CD4-positive, alpha-beta T cell treated with Interleukin-4 for 4 hours (primary cell): Measurements from ENCODE around the gene TDRD10.

Source experiments
- DNase-seq: peaks from one replicate; pipeline ENCODE4 v3.0.0-alpha.2; 2020

Gene TDRD10

GRCh38 chr1:154557248-154557938, 55.4 kb downstream of the TDRD10 start:
- no peak for DNase-seq

- no peak for DNase-seq
Observed at GRCh38 chr1:154557939-154558719, 56.1 kb downstream of the TDRD10 start, which contains the start of gene UBE2Q1. UBE2Q1 (minus strand) TSS chr1:154558662; CDS start chr1:154558553, 109 bp downstream.

GRCh38 chr1:154558720-154559465, 56.9 kb downstream of the TDRD10 start:
- peak; percentile 100 for DNase-seq

GRCh38 chr1:154559466-154560044, 57.5 kb downstream of the TDRD10 start:
- peak; percentile 82 for DNase-seq

DNA sequence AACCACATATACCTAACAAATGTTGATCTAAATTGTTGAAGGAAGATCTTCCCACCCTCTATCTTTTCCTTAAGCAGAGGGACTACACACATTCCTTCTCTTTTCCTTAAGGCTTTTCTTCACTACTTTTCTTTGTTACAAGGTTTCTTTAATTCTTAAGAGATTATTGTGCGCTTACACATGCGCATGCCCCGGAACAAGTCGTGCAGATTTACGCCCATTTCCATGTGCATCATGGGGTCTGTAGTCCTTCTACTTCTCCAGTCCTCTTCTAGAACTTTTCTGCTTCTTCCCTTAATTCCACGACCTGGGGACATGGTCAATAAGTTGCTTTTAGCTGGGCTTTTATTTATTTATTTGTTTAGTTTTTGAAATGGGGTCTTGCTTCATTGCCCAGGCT, 63.9 kb downstream of the TDRD10 start:
- DNase-seq, result no peak

GRCh38 chr1:154567386-154568156, 65.6 kb downstream of the TDRD10 start, which contains the start of gene CHRNB2:
CHRNB2 (plus strand) TSS chr1:154567778; CDS start chr1:154568045, 267 bp downstream.
- peak; percentile 47 for DNase-seq

GRCh38 chr1:154568157-154568815, 66.3 kb downstream of the TDRD10 start:
- DNase-seq, result no peak

GRCh38 chr1:154571244-154571963, 69.4 kb downstream of the TDRD10 start:
- DNase-seq, result no peak

DNA sequence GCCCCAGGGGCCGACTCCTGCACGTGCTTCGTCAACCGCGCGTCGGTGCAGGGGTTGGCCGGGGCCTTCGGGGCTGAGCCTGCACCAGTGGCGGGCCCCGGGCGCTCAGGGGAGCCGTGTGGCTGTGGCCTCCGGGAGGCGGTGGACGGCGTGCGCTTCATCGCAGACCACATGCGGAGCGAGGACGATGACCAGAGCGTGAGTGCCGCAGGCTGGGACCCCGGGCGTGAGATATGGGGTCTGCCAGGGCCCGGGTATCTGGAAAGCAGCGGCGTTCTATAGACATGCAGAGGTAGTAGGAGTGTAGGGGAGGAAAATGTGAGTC, 69.9 kb downstream of the TDRD10 start:
- DNase-seq, result no peak

- no peak for DNase-seq
Observed at GRCh38 chr1:154572468-154573167, 70.6 kb downstream of the TDRD10 start.

DNA sequence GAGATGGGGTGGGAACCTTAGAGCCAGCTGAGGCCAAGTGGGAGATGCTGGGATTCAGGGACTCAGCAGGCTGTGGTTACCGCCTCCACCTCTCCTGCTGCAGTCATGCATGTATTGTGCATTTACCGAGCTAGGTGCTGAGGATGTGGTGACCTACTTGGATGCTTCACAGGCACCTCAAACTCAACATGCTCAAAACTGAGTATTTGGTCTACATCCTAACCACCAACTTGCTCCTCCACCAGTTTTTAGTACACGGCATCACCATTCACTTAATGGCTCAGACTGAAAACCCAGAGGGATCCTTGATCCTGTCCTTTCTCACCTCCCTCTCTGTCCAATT, 71.1 kb downstream of the TDRD10 start:
- DNase-seq, result no peak

- DNase-seq, result no peak
Observed at GRCh38 chr1:154574716-154575115, 72.7 kb downstream of the TDRD10 start.

DNA sequence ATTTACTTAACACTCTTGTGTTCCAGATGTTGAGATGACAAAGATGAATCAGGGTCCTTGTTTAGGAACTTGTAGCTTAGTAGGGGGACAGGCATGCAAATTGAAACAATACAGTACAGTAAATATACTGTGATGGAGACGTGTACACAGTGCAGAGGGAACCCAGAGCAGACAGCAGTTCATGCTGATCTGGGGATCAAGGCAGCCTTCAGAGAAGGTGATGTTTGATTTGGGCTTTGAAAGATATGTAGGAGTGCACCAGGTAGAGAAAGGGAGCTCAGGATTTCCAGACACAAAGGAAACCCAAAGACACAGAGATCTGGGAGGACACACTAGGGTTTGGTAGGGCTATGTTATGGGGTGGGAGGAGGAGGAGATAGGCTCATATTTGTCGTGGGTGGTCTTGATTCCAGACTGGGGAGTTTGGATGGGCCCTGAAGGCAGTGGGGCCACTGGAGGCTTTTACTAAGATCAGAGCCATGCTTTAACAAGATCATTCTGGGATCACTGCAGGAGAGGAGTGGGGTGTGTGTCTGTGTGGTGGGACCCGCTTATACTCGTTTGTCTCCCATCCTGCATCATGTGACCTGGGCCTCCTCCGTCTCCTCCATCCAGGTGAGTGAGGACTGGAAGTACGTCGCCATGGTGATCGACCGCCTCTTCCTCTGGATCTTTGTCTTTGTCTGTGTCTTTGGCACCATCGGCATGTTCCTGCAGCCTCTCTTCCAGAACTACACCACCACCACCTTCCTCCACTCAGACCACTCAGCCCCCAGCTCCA, 73.3 kb downstream of the TDRD10 start:
- no peak for DNase-seq

DNA sequence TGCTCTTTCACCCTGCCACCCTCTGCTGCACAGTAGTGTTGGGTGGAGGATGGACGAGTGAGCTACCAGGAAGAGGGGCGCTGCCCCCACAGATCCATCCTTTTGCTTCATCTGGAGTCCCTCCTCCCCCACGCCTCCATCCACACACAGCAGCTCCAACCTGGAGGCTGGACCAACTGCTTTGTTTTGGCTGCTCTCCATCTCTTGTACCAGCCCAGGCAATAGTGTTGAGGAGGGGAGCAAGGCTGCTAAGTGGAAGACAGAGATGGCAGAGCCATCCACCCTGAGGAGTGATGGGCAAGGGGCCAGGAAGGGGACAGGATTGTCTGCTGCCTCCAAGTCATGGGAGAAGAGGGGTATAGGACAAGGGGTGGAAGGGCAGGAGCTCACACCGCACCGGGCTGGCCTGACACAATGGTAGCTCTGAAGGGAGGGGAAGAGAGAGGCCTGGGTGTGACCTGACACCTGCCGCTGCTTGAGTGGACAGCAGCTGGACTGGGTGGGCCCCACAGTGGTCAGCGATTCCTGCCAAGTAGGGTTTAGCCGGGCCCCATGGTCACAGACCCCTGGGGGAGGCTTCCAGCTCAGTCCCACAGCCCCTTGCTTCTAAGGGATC, 74.0 kb downstream of the TDRD10 start:
- no peak for DNase-seq

- no peak for DNase-seq
Observed at GRCh38 chr1:154577346-154578057, 75.5 kb downstream of the TDRD10 start.

GRCh38 chr1:154578058-154578418, 76.0 kb downstream of the TDRD10 start:
- DNase-seq, result no peak

DNA sequence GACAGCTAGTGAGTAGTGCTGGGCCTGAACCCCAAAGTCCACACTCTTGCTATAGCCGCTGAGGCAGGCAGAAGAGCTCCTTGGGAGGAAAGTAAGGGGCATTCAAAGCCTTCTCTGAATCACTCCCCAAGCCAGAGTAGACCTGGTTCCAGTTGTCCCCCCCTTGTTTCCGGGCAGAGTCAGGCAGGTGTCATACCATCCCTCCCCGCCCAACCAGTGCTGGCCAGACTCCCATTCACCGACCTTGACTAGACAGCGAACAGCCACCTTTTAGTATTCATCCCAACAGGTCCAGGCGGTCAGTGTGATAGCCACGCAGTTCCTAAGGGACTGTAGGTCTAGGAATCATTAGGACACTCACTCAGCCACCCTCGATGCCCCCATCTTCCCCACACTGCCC, 77.4 kb downstream of the TDRD10 start:
- no peak for DNase-seq

- no peak for DNase-seq
Observed at GRCh38 chr1:154581766-154582165, 79.7 kb downstream of the TDRD10 start.

- no peak for DNase-seq
Observed at GRCh38 chr1:154582885-154583284, 80.9 kb downstream of the TDRD10 start.
